GM20000 (cell line): ENCODE data around the gene ITPR2.

ENCODE experiments used
- DNase-seq: peaks from one replicate; pipeline ENCODE4 v3.0.0; 2012; ENCODE audit warnings: low spot score
- TF ChIP-seq, protein P1 (sequence below): IDR thresholded peaks from 2 replicates; pipeline ENCODE4 v1.5.1; 2012; ENCODE audit warnings: mild to moderate bottlenecking, control low read depth; ENCODE audit errors: extremely low read depth, missing control alignments

ITPR2 gene

DNA sequence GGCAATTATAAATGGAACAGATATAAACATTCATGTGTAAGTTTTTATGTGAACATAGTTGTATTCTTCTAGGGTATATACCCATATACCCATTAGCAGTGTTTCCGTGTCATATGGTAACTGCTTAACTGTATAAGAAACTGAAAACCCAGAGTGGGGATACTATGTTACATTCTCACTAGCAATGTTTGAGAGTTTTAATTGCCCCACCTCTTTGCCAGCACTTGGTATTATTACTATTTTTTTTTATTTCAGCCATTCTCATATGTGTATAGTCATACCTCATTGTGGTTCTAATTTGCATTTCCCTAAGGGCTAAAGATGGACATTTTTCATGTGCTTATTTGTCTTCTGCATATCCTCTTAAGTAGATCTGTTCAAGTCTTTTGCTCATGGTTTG, 28.7 kb upstream of the ITPR2 start:
- no peak for DNase-seq
- TF ChIP-seq, protein P1, sequence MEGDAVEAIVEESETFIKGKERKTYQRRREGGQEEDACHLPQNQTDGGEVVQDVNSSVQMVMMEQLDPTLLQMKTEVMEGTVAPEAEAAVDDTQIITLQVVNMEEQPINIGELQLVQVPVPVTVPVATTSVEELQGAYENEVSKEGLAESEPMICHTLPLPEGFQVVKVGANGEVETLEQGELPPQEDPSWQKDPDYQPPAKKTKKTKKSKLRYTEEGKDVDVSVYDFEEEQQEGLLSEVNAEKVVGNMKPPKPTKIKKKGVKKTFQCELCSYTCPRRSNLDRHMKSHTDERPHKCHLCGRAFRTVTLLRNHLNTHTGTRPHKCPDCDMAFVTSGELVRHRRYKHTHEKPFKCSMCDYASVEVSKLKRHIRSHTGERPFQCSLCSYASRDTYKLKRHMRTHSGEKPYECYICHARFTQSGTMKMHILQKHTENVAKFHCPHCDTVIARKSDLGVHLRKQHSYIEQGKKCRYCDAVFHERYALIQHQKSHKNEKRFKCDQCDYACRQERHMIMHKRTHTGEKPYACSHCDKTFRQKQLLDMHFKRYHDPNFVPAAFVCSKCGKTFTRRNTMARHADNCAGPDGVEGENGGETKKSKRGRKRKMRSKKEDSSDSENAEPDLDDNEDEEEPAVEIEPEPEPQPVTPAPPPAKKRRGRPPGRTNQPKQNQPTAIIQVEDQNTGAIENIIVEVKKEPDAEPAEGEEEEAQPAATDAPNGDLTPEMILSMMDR, result no peak

DNA sequence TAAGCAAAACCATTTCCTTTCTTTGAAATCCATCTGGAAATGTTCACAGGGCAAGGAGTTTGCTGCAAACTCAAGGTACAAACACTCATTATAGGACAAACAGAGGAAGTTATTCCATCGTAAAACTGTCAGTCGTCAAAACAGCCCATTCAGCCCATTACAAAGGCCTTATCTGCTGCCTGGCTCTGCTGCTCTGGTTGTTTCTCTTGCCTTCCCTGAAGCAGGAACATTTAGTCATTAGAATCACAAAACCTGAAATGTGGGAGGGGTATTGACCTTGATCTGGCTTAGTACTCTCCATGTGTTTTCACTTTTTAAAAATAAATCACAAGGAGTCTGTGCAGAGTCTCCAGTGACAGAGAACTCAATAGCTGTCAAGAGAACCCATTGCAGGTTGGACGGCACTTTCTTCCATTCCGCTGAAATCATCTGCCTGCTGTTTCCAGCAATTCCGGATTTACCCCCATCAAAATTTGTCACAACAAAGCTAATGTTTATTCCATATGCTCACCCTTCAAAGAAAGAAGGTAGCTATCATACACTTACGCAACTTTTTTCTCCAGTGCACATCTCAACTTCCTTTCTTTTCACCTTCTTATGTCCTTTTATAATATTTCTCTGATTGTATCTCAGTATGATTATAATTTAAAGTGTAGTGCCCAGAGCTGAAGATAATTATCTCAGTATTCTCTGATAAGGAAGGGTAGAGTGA, 24.6 kb upstream of the ITPR2 start:
- DNase-seq, result no peak
- TF ChIP-seq, protein P1, result no peak

DNA sequence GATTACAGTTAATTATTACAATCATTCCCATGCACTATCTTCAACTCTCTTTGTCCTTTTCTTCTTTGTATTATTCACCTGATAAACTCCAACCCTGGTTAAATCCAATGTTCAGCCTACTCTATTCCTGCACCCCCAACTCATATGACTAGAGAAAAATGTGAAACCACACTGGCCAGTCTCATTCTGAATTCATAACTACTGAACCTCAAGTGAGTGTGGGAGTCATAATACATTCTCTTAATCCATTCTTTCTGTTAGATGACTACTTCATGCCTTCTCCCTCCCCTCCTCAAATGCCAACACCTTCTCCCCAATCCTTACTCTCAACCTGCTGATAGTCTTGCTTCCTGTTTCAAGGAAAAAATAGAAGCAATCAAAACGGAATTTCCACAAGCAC, 22.3 kb upstream of the ITPR2 start:
- TF ChIP-seq, protein P1, result no peak
- DNase-seq, result no peak

DNA sequence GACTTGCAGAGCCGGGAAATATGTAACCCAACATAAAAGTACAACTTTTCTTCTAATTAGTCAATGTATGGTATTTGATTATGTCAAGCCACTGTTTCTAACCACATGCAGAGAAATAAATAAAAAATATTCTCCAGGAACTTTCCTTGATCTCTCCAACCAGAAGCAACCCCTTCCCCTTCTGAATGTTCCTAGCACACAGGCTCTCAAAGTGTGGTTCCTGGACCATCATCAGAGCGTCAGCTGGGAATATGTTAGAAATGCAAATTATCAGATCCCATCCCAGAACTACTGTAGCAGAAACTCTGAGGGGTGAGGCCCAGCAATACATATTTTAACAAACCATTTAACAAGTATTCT, 21.0 kb upstream of the ITPR2 start:
- no peak for DNase-seq
- TF ChIP-seq, protein P1, result no peak

DNA sequence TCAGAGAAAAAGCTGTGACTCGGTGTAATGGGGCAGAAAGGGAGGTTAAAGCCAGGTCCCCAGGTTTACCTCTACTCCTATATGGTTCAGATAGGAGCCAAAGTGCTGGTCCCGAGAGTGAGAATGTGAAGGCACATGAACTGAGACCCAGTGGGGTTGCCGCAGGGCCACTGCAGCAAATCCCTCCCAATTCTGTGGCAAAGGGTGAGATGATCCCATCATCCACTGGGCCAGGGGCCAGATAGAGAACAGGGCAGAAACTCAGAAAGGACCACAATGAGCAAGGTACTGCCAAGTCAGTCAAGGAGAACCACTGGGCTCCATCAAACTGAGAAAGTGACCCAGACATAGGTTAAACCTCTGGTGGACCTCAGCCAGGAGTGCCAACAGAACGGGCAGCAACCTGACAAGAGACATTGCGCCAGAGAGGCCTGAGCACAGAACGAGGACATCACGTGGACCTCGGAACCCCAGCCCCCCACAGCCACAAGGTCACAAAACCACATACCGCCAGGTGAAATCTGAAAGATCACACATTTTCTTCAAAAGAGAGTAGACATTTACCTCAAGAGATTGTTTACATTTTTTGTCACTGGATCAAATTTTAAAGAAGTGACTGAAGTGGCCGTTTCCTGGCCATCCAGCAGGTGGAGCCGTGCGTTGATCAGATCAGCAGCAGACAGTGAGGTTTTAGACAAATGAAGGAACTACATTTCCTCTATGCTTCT, 20.5 kb upstream of the ITPR2 start:
- TF ChIP-seq, protein P1, result peak; percentile 77
- DNase-seq, result peak; percentile 76

DNA sequence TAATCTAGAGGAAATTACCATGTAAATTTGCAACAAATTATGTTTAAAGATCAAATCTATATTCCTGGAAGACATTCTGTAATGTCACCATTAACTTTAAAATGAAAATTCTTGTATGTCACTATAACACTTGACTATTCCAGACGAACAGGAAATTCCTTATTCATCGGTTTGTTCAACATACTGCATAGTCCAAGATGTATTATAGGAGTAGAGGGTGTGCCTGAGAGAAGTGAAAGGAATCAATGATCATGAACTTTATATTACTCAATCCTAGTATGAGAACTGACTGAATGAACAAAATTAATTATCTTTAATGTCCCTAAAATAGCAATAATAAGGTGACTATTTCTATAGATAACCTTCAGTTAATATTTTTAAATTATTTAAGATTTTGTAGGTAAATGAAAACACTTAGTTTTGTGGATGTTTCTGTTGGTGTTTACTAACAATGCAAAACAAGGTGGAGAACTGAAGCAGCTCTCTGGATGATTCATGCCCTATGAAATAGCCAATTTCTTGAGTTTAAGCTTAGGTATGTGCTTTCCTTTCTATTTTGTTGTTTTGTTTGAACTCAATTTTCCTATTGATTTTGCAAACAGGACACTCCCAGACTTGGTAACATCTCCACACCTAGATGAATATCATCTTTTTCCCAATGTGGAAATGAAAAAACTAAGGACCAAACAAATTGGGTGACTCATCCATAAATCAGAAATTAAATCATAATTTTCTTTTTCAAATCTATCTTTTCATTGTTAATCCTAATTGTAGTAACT, 18.2 kb upstream of the ITPR2 start:
- TF ChIP-seq, protein P1, result no peak
- DNase-seq, result no peak

DNA sequence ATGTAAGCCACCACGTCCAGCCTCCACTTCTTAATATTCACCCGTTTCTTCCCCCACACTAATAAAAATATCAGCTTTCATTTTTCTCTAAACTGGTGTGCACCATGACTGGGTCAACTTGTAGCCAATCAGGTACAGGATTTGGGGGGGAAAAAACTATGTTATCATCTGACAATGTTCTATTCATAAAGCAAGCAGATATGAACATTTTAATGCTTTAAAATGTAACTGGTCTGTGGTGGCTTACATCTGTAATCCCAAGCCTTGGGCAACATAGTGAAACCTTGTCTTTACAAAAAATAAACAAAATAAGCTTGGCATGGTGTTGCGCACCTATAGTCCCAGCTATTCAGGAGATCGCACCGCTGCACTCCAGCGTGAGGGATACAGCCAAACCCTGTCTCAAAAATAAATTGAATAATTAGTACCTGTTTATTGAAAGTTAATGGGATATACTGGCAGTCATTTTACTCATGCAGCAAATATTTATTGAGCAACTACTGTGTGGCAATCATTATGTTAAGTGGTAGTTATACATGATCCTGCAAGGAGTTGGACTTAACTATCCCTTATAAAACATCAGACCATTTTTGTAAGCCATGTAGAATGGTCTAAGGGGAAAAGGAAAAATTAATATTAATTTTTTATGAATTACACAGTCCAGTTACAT, 15.3 kb upstream of the ITPR2 start:
- TF ChIP-seq, protein P1, result no peak
- DNase-seq, result no peak
